ENCODE data around the gene POLR3E.

DNA sequence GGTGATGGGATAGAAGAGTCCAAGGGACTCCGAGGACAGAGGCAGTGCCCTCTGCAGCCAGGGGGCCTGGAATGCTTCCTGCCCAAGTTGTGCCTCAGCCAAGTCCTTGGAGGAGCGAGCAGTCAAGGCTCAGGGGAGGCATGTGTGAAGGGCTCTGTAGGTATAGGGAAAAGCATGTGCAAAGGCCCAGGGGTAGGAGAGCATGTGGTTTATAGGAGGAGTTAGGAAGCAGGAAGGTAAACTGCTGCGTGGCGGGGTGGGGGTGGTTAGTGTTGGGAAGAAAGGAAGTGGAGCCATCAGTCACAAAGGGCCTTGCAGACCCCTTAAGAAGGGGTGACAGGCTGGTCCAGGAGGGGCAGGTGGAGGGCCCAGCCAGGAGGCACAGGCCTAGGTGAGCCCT lies 7.2 kb downstream of the POLR3E start:
- TF ChIP-seq SRF (IDR thresholded peaks at IDR 0.05; ENCODE audit: low read depth) = no peak
- TF ChIP-seq, protein P1, sequence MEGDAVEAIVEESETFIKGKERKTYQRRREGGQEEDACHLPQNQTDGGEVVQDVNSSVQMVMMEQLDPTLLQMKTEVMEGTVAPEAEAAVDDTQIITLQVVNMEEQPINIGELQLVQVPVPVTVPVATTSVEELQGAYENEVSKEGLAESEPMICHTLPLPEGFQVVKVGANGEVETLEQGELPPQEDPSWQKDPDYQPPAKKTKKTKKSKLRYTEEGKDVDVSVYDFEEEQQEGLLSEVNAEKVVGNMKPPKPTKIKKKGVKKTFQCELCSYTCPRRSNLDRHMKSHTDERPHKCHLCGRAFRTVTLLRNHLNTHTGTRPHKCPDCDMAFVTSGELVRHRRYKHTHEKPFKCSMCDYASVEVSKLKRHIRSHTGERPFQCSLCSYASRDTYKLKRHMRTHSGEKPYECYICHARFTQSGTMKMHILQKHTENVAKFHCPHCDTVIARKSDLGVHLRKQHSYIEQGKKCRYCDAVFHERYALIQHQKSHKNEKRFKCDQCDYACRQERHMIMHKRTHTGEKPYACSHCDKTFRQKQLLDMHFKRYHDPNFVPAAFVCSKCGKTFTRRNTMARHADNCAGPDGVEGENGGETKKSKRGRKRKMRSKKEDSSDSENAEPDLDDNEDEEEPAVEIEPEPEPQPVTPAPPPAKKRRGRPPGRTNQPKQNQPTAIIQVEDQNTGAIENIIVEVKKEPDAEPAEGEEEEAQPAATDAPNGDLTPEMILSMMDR (IDR thresholded peaks at IDR 0.05 in 2 of 3, conservative IDR thresholded peaks at IDR 0.05 in 1 of 3; ENCODE audit: borderline replicate concordance in 1 of 3, insufficient read depth in 1 of 3, low read depth in 2 of 3, low read length in 2 of 3) = no peak
- TF ChIP-seq JUND (IDR thresholded peaks at IDR 0.05) = no peak
